ENCODE measurements around the gene CTSL.

- TF ChIP-seq POLR2AphosphoS5 (IDR thresholded peaks at IDR 0.05) (no peak), CTCF (IDR thresholded peaks at IDR 0.05) (no peak)
These were observed 40.5 kb upstream of the CTSL start for GRCh38 chr9:87685441-87685840.
